ENCODE results near the gene TMEM52B. TPM values are rescaled to one million over a fixed set of nuclear protein-coding genes. Genes with fewer than 3 reads are reported as not detected.

The TMEM52B gene
- total RNA-seq, 1 experiment from 2014 or later, result 46.0 TPM

DNA sequence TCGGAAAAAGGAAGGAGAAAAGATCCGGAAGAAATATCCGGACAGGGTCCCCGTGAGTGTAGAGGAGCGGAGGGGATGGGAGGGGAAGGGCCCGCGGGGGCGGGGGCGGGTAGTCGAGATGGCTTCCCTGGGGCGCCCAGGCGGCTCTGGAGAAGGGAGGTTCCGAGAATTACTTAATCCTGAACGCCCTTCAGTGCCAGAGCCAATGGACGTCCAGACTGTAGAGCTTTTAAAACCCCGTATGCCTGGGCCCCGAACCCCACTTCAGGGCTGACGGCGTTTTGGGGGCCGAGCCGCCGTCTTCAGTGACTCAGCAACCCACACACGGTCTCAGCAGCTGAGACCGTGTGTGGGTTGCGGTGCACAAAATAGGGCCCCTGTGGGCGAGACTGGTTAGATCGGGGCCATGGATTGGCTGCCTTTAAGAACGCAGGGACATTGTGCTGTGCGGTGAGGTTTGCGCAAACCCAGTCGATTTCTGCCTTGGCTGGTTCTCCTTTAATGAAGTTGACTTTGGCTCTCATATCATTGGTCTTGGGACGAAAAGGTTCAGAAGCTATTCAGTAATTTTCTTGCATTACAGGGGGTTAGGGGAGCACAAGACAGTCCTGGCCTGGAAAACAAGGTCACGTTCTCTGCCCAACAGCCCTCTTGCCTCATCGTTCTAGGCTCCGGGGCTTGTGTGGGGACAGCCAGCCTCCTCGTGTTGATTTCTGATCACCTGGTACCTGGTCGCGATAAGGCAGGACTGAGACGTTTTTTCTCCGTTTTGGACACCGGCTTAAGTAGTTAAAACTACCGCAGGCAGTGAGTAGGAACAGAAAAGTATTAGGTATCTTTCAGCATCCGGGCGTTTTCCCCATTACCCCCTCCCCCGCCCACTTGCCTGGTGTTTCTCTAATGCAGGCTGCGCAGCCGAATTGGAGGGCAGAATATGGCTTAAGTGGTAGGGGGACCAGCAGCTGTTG, 34.6 kb downstream of the TMEM52B start:
- H3K4me3 ChIP-seq (ENCODE audit: low read depth, low read length), result peak overlapping the region; percentile 92
- intact Hi-C loops (cut with micrococcal nuclease; ENCODE audit: unreplicated experiment), result no loop called here
- H3K36me3 ChIP-seq (ENCODE audit: control insufficient read depth, insufficient read depth, low read length), result no peaks in the 10 kb centered on the region
- ChIA-PET CTCF (interaction anchor here (0.6 to 2.2 kb wide), 3 partner anchors 60 to 349 kb away, joined by 3 to 17 read pairs (median 5); no protein-coding TSS in a partner anchor), POLR2A (interaction anchor here (1.5 to 2.2 kb wide), 3 partner anchors 10 to 43 kb away, joined by 3 to 12 read pairs (median 12); no protein-coding TSS in a partner anchor)
- Mint-ChIP-seq H3K4me3 (ENCODE audit: unreplicated experiment) (peak overlapping the region; percentile 80), H3K4me1 (ENCODE audit: low read depth, unreplicated experiment) (peaks cover 28% of the 10 kb centered on the region), H3K27ac (ENCODE audit: unreplicated experiment) (peak overlapping the region; percentile 99), H3K27me3 (ENCODE audit: insufficient read depth, unreplicated experiment) (no peaks in the 10 kb centered on the region), H3K9me3 (ENCODE audit: unreplicated experiment) (no peaks in the 10 kb centered on the region), H3K36me3 (ENCODE audit: insufficient read depth, unreplicated experiment) (peaks cover 42% of the 10 kb centered on the region)
- H3K27me3 ChIP-seq (replicated peaks; ENCODE audit: control insufficient read depth, insufficient read depth, low read length), result no peaks in the 10 kb centered on the region
- DNase-seq, result peak; percentile 65 to 71
- H3K4me1 ChIP-seq, result peaks cover 24% of the 10 kb centered on the region
- no peaks in the 10 kb centered on the region for H3K9me3 ChIP-seq
- BruUV-seq (replicated peaks), result no TSS peak
- TF ChIP-seq, protein P1, sequence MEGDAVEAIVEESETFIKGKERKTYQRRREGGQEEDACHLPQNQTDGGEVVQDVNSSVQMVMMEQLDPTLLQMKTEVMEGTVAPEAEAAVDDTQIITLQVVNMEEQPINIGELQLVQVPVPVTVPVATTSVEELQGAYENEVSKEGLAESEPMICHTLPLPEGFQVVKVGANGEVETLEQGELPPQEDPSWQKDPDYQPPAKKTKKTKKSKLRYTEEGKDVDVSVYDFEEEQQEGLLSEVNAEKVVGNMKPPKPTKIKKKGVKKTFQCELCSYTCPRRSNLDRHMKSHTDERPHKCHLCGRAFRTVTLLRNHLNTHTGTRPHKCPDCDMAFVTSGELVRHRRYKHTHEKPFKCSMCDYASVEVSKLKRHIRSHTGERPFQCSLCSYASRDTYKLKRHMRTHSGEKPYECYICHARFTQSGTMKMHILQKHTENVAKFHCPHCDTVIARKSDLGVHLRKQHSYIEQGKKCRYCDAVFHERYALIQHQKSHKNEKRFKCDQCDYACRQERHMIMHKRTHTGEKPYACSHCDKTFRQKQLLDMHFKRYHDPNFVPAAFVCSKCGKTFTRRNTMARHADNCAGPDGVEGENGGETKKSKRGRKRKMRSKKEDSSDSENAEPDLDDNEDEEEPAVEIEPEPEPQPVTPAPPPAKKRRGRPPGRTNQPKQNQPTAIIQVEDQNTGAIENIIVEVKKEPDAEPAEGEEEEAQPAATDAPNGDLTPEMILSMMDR (IDR thresholded peaks at IDR 0.05; ENCODE audit: insufficient read depth in 1 of 2, low read depth in 1 of 2, low read length in 1 of 2, severe bottlenecking in 1 of 2, unreplicated experiment in 1 of 2), result no peak

DNA sequence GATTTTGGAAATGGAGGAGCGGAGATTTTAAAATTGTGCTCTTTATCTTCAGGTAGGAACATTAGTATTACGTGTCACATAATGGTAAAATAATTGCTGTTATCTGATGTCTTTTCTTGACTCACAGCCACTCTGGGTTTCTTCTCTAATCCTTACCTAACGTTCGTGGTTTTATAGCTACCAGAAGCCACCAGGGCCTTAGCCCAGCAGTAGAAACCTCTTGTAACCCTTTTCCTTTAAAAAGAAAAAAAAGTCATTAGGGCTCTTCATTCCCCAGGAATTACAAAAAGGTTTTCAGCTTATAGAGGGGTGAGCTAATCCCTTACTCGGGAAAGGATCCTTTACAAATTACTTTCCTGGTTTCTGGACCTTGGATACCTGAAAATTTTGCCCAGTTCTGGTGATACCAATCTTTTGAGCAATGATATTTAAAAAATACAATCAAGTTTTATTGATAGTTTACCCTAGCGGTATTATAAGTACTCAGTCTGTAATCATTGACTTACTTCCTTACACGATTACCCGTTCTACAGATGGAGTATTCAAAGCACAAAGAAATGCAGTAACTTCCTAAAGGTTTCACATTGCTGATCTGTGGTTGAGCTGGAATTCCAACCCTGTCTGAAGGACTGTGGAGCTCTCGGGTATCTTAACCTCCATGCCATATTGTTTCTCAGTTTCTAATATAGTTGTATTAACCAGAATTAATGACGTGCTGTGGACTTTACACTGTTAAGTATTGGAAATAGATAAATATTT, 35.5 kb downstream of the TMEM52B start:
- peak overlapping the region; percentile 92 for H3K4me3 ChIP-seq (ENCODE audit: low read depth, low read length)
- intact Hi-C loops (cut with micrococcal nuclease; ENCODE audit: unreplicated experiment), result no loop called here
- H3K9me3 ChIP-seq, result no peaks in the 10 kb centered on the region
- Mint-ChIP-seq H3K4me3 (ENCODE audit: unreplicated experiment) (peak overlapping the region; percentile 80), H3K4me1 (ENCODE audit: low read depth, unreplicated experiment) (peaks cover 28% of the 10 kb centered on the region), H3K27me3 (ENCODE audit: insufficient read depth, unreplicated experiment) (no peaks in the 10 kb centered on the region), H3K27ac (ENCODE audit: unreplicated experiment) (peak overlapping the region; percentile 99), H3K9me3 (ENCODE audit: unreplicated experiment) (no peaks in the 10 kb centered on the region), H3K36me3 (ENCODE audit: insufficient read depth, unreplicated experiment) (peaks cover 42% of the 10 kb centered on the region)
- H3K27me3 ChIP-seq (replicated peaks; ENCODE audit: control insufficient read depth, insufficient read depth, low read length), result no peaks in the 10 kb centered on the region
- POLR2A ChIA-PET, result interaction anchor here (2.2 kb wide), 1 partner anchor 38 kb away, joined by 12 read pairs; no protein-coding TSS in a partner anchor
- H3K36me3 ChIP-seq (ENCODE audit: control insufficient read depth, insufficient read depth, low read length), result no peaks in the 10 kb centered on the region
- TSS peak; percentile 40 for BruUV-seq (replicated peaks)
- DNase-seq, result peak in 1 of 2 experiments; percentile 9
- TF ChIP-seq, protein P1 (IDR thresholded peaks at IDR 0.05; ENCODE audit: insufficient read depth in 1 of 2, low read depth in 1 of 2, low read length in 1 of 2, severe bottlenecking in 1 of 2, unreplicated experiment in 1 of 2), result no peak
- CTCF ChIA-PET, result interaction anchor here (0.6 to 2.2 kb wide), 4 partner anchors 38 to 546 kb away, joined by 3 to 17 read pairs (median 6); no protein-coding TSS in a partner anchor
- peaks cover 24% of the 10 kb centered on the region for H3K4me1 ChIP-seq

DNA sequence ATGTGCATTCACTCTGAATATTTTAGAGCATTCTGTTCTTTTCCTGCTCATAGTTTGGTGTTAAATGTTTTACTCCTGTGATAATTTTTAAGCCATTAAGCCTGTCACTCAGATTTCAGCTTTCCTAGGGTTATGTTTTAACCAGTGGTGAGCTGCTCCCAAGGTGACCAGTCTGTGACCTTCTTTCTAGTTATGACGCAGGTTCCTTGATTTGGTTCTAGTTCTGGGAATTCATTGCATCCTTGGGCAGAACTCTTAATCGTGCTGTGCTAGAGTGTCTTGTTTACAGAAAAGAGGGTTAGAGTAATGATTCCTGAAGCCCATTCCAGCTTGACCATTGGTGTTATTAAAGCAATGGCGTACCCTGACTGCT, 36.0 kb downstream of the TMEM52B start:
- Mint-ChIP-seq H3K4me1 (ENCODE audit: low read depth, unreplicated experiment) (peaks cover 28% of the 10 kb centered on the region), H3K36me3 (ENCODE audit: insufficient read depth, unreplicated experiment) (peaks cover 45% of the 10 kb centered on the region), H3K9me3 (ENCODE audit: unreplicated experiment) (no peaks in the 10 kb centered on the region), H3K27me3 (ENCODE audit: insufficient read depth, unreplicated experiment) (no peaks in the 10 kb centered on the region), H3K27ac (ENCODE audit: unreplicated experiment) (peak overlapping the region; percentile 99), H3K4me3 (ENCODE audit: unreplicated experiment) (peak overlapping the region; percentile 80)
- no TSS peak for BruUV-seq (replicated peaks)
- POLR2A ChIA-PET, result no interaction called here
- DNase-seq, result peak in 1 of 2 experiments; percentile 7
- H3K9me3 ChIP-seq, result no peaks in the 10 kb centered on the region
- no peaks in the 10 kb centered on the region for H3K36me3 ChIP-seq (ENCODE audit: control insufficient read depth, insufficient read depth, low read length)
- H3K4me1 ChIP-seq, result peaks cover 24% of the 10 kb centered on the region
- TF ChIP-seq, protein P1 (IDR thresholded peaks at IDR 0.05; ENCODE audit: insufficient read depth in 1 of 2, low read depth in 1 of 2, low read length in 1 of 2, severe bottlenecking in 1 of 2, unreplicated experiment in 1 of 2), result no peak
- H3K27me3 ChIP-seq (replicated peaks; ENCODE audit: control insufficient read depth, insufficient read depth, low read length), result no peaks in the 10 kb centered on the region
- intact Hi-C loops (cut with micrococcal nuclease; ENCODE audit: unreplicated experiment), result no loop called here
- H3K4me3 ChIP-seq (ENCODE audit: low read depth, low read length), result no peak overlapping the region
- CTCF ChIA-PET, result interaction anchor here (1.0 kb wide), 2 partner anchors 61 to 546 kb away, joined by 3 to 9 read pairs; no protein-coding TSS in a partner anchor

Measured in Caco-2 (cell line).